Fibroblast of lung (primary cell): ENCODE data around the gene RNGTT.

ENCODE experiments used
- CTCF ChIP-seq, 2 donors: IDR thresholded peaks in 1 of 2; conservative IDR thresholded peaks in 1 of 2; 1 replicate in 1 of 2; 2 replicates in 1 of 2; pipeline ENCODE4 v1.5.1; 2011 to 2012; ENCODE audit warnings: low read length in 2 of 2, control low read depth in 1 of 2, inconsistent platforms in 1 of 2, low read depth in 1 of 2, mild to moderate bottlenecking in 1 of 2
- EZH2 ChIP-seq: IDR thresholded peaks from 2 replicates; pipeline ENCODE4 v1.5.1; 2012; ENCODE audit warnings: low read length, control low read depth, mild to moderate bottlenecking; ENCODE audit errors: missing control alignments

DNA sequence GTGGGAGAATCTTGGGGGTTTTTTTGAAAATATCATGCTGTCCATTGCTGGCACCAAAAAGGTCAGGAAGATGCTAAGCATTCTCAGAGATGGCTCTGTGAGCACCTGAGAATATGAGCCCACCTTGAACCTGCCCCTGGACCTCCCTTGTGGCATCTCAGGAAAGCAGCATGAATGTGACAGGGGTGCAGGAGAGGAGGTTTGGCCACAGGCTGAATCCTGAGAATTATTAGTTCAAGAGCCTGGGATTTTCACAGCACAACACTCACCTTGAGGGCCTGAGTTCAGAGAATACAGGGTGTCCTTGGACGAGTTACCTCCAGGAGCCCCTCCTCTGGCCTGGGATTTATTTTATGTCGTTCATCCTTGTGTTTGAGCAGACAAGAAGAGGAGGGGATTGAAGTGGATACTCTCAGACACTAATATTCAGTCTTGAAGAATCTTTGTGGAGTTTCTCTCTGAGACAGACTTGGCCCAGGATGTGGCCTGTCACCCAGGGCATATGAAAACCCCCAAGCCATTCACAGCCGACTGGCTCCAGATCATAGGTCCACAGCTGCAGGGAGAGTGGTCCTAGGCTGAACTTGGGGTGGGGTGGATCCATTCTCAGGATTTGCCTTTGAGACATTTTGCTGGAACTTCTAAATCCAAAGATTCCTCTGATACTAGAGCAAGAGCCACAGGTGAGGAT is 390.8 kb downstream of the RNGTT start:
- TF ChIP-seq CTCF (conservative IDR thresholded peaks at IDR 0.05 in 1 of 2, IDR thresholded peaks at IDR 0.05 in 1 of 2; ENCODE audit: low read depth in 1 of 2, low read length in 2 of 2): no peak
- TF ChIP-seq EZH2: no peak
